ENCODE results near the gene RTL10. TPM values are rescaled to one million over a fixed set of nuclear protein-coding genes. Genes with fewer than 3 reads are reported as not detected.

RTL10 gene
- total and polyA plus RNA-seq, 2 of the 4 experiments (the other 2 are of a cell fraction) = 8.6 to 12.1 TPM

DNA sequence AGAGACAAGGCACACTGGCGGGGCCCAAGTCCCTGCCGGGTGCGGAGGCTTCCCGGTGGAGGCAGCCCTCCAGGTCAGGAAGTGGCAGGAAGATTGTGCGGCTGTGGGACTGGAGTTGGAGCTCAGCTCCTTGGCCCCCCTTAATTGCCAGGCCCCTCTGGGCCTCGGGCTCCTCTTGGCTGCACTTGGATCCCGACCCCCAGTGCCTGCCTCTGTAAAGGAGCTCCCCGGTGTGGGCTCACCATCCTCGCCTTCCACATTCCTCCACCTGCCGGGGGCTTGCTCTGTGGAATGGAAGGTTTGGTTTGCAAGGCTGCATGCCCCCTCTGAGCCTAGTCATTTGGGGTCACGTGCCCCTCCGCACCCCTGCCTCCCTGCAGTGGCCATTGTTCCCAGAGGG is 48.8 kb upstream of the RTL10 start:
- no peak for ATAC-seq (ENCODE audit: low read depth)
- H3K27me3 ChIP-seq (ENCODE audit: control insufficient read depth, insufficient read depth, low read length) = no peaks in the 10 kb centered on the region
- H4K91ac ChIP-seq (ENCODE audit: insufficient read depth, low read depth, low read length) = no peak overlapping the region
- TF ChIP-seq POLR2A (IDR thresholded peaks at IDR 0.05; ENCODE audit: low read depth, low read length) (no peak), RAD21 (IDR thresholded peaks at IDR 0.05; ENCODE audit: low read length) (no peak), FOS (IDR thresholded peaks at IDR 0.05; ENCODE audit: low read depth, low read length) (no peak), SMC3 (IDR thresholded peaks at IDR 0.05; ENCODE audit: low read depth, low read length) (no peak), CHD1 (IDR thresholded peaks at IDR 0.05; ENCODE audit: low read depth, low read length) (no peak), NFE2L2 (IDR thresholded peaks at IDR 0.05; ENCODE audit: low read depth, low read length) (no peak), MAFK (IDR thresholded peaks at IDR 0.05; ENCODE audit: low read depth, low read length) (no peak), CEBPB (IDR thresholded peaks at IDR 0.05; ENCODE audit: low read depth, low read length) (no peak), MXI1 (IDR thresholded peaks at IDR 0.05; ENCODE audit: borderline replicate concordance, low read depth, low read length) (no peak)
- TF ChIP-seq, protein P1, sequence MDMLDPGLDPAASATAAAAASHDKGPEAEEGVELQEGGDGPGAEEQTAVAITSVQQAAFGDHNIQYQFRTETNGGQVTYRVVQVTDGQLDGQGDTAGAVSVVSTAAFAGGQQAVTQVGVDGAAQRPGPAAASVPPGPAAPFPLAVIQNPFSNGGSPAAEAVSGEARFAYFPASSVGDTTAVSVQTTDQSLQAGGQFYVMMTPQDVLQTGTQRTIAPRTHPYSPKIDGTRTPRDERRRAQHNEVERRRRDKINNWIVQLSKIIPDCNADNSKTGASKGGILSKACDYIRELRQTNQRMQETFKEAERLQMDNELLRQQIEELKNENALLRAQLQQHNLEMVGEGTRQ (IDR thresholded peaks at IDR 0.05; ENCODE audit: low read depth, low read length) = no peak
- TF ChIP-seq, protein P2, sequence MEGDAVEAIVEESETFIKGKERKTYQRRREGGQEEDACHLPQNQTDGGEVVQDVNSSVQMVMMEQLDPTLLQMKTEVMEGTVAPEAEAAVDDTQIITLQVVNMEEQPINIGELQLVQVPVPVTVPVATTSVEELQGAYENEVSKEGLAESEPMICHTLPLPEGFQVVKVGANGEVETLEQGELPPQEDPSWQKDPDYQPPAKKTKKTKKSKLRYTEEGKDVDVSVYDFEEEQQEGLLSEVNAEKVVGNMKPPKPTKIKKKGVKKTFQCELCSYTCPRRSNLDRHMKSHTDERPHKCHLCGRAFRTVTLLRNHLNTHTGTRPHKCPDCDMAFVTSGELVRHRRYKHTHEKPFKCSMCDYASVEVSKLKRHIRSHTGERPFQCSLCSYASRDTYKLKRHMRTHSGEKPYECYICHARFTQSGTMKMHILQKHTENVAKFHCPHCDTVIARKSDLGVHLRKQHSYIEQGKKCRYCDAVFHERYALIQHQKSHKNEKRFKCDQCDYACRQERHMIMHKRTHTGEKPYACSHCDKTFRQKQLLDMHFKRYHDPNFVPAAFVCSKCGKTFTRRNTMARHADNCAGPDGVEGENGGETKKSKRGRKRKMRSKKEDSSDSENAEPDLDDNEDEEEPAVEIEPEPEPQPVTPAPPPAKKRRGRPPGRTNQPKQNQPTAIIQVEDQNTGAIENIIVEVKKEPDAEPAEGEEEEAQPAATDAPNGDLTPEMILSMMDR (conservative IDR thresholded peaks at IDR 0.05; ENCODE audit: low read depth, low read length) = no peak
- TF ChIP-seq, protein P3, sequence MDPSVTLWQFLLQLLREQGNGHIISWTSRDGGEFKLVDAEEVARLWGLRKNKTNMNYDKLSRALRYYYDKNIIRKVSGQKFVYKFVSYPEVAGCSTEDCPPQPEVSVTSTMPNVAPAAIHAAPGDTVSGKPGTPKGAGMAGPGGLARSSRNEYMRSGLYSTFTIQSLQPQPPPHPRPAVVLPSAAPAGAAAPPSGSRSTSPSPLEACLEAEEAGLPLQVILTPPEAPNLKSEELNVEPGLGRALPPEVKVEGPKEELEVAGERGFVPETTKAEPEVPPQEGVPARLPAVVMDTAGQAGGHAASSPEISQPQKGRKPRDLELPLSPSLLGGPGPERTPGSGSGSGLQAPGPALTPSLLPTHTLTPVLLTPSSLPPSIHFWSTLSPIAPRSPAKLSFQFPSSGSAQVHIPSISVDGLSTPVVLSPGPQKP (IDR thresholded peaks at IDR 0.05; ENCODE audit: borderline replicate concordance, low read depth, low read length) = no peak
- H3K9ac ChIP-seq (ENCODE audit: low read depth, low read length) = no peak overlapping the region
- no peak overlapping the region for H2BK15ac ChIP-seq (ENCODE audit: low read depth, low read length)
- dilution Hi-C loops (cut with HindIII; ENCODE audit: low sequenced_read_pairs, unreplicated experiment) = no loop called here
- no peak overlapping the region for H2BK5ac ChIP-seq (ENCODE audit: low read depth, low read length, poor library complexity, severe bottlenecking)
- H3K4me3 ChIP-seq (ENCODE audit: insufficient read depth, low read depth, low read length) = no peak overlapping the region
- no peak overlapping the region for H2AK5ac ChIP-seq (ENCODE audit: low read depth, low read length)
- H3K18ac ChIP-seq (ENCODE audit: low read depth, low read length) = no peak overlapping the region
- no peaks in the 10 kb centered on the region for H4K20me1 ChIP-seq (ENCODE audit: insufficient read depth, low read length)
- 0 out of 2 replicates have a peak, but pooled peaks cover 2% of the 10 kb centered on the region for H3K9me1 ChIP-seq (ENCODE audit: insufficient read depth, low read length)
- H3K9me3 ChIP-seq (ENCODE audit: control insufficient read depth, insufficient read depth, low read length) = no peaks in the 10 kb centered on the region
- H3K36me3 ChIP-seq (ENCODE audit: control insufficient read depth, insufficient read depth, low read length) = peaks cover 5% of the 10 kb centered on the region
- CTCF ChIA-PET = interaction anchor here (2.5 kb wide), 1 partner anchor 173 kb away, joined by 10 read pairs; no protein-coding TSS in a partner anchor
- no peak overlapping the region for H3K23ac ChIP-seq (ENCODE audit: low read depth, low read length)
- no peak overlapping the region for H3K14ac ChIP-seq (replicated peaks; ENCODE audit: low read depth, low read length)
- no peak overlapping the region for H4K8ac ChIP-seq (ENCODE audit: low read depth in 2 of 2, low read length in 2 of 2)
- H2BK120ac ChIP-seq (ENCODE audit: low read depth, low read length) = no peak overlapping the region
- H3K4ac ChIP-seq (ENCODE audit: low read depth, low read length) = no peak overlapping the region
- H2AFZ ChIP-seq (replicated peaks; ENCODE audit: low read length, poor library complexity) = peak overlapping the region; percentile 43
- BruUV-seq (replicated peaks) = no TSS peak
- H3K79me1 ChIP-seq (ENCODE audit: low read depth in 1 of 2, low read length in 2 of 2) = 0 out of 4 replicates have a peak, but pooled peaks cover 0 to 4% of the 10 kb centered on the region in 2 experiments
- H3K27ac ChIP-seq (ENCODE audit: insufficient read depth, low read length) = no peak overlapping the region
- H3K56ac ChIP-seq (ENCODE audit: extremely low read depth, insufficient read depth, low read length) = no peak overlapping the region
- H2AK9ac ChIP-seq (replicated peaks; ENCODE audit: low read depth, low read length, poor library complexity) = no peak overlapping the region
- in situ Hi-C loops (cut with MboI; ENCODE audit: low sequenced_read_pairs) = no loop called here
- intact Hi-C loops (cut with micrococcal nuclease) = no loop called here
- no peak overlapping the region for H2BK20ac ChIP-seq (ENCODE audit: low read depth, low read length)
- POLR2A ChIA-PET (ENCODE audit: unreplicated experiment) = no interaction called here
- peaks cover 7% of the 10 kb centered on the region for H3K4me1 ChIP-seq (ENCODE audit: control insufficient read depth, insufficient read depth, low read length)
- 100% methylated on average over 1 of the region's 12 CpGs; no CpG with 5 or more reads in 1 of the 2 experiments for WGBS, 2 experiments (ENCODE audit: extremely low coverage in 2 of 2, insufficient read length in 1 of 2)
- H3K4me2 ChIP-seq (ENCODE audit: low read depth, low read length) = no peak overlapping the region
- no peak overlapping the region for H4K5ac ChIP-seq (ENCODE audit: low read depth, low read length)
- no peak for DNase-seq
